ENCODE results near the gene WDR87. TPM values are rescaled to one million over a fixed set of nuclear protein-coding genes. Genes with fewer than 3 reads are reported as not detected.

WDR87 gene
- total RNA-seq, 1 experiment from 2014 or later, result not detected

DNA sequence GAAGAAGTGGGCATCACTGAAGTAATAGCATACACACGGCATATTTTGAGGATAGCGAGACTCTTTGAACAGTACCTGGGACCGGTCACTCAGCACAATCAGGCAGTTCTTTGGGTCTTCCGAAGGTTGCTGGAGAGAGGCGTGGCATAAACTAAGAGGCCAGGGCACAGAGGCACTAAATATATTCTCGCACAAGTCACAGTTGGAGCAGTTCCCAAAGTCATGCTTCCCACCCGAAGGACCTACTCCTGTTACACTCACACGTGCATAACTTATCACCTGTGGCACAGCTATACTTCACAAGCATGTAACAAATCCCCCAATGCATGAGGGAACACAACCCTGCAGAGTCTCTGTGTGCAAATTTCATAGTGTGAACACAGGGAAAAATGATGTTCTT, 10.2 kb downstream of the WDR87 start:
- H3K36me3 ChIP-seq (ENCODE audit: control insufficient read depth, insufficient read depth, low read length), result no peaks in the 10 kb centered on the region
- TF ChIP-seq, protein P1, sequence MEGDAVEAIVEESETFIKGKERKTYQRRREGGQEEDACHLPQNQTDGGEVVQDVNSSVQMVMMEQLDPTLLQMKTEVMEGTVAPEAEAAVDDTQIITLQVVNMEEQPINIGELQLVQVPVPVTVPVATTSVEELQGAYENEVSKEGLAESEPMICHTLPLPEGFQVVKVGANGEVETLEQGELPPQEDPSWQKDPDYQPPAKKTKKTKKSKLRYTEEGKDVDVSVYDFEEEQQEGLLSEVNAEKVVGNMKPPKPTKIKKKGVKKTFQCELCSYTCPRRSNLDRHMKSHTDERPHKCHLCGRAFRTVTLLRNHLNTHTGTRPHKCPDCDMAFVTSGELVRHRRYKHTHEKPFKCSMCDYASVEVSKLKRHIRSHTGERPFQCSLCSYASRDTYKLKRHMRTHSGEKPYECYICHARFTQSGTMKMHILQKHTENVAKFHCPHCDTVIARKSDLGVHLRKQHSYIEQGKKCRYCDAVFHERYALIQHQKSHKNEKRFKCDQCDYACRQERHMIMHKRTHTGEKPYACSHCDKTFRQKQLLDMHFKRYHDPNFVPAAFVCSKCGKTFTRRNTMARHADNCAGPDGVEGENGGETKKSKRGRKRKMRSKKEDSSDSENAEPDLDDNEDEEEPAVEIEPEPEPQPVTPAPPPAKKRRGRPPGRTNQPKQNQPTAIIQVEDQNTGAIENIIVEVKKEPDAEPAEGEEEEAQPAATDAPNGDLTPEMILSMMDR (IDR thresholded peaks at IDR 0.05; ENCODE audit: insufficient read depth in 1 of 2, low read depth in 1 of 2, low read length in 1 of 2, severe bottlenecking in 1 of 2, unreplicated experiment in 1 of 2), result no peak

DNA sequence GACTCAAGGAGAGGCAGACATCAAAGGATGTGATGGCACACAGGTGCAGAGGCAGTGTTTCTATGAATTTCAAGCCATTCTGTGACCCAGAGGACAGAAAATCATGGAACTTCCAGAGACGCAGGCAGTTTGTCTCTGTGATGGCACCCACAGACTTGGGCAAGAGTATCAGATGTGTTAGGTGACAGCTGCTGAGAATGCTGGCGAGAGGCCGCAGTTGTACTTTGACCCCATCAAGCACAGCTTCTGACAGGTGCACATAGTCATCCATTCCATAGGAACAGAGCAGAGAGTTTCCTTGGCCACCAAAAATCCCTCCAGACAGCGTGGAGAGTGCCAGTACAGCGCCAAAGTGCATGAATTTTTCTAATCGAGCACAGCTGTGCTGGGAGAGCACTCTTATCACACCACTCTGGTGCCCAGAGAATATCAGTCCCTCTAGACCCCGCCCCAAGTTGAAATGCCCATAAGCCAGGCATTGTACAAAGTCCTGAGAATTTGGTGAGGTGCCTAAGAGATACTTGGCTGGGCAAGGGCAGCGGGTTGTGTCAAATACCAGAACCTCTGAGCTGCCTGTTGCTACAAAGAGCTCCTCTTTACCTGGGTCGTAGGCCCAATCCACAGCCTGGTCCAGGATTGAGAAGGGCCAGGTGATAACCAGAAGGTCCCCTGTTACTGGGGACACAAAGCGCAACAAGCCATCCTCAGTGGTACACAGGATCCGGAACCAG, 12.4 kb downstream of the WDR87 start:
- Mint-ChIP-seq H3K4me3 (ENCODE audit: unreplicated experiment) (no peak overlapping the region), H3K36me3 (ENCODE audit: insufficient read depth, unreplicated experiment) (no peaks in the 10 kb centered on the region), H3K27me3 (ENCODE audit: insufficient read depth, unreplicated experiment) (peaks cover 4% of the 10 kb centered on the region), H3K9me3 (ENCODE audit: unreplicated experiment) (peaks cover 14% of the 10 kb centered on the region), H3K4me1 (ENCODE audit: low read depth, unreplicated experiment) (peaks cover 14% of the 10 kb centered on the region), H3K27ac (ENCODE audit: unreplicated experiment) (no peak overlapping the region)
- Histone ChIP-seq H3K27me3 (replicated peaks; ENCODE audit: control insufficient read depth, insufficient read depth, low read length) (no peaks in the 10 kb centered on the region), H3K36me3 (ENCODE audit: control insufficient read depth, insufficient read depth, low read length) (no peaks in the 10 kb centered on the region), H3K4me1 (peaks cover 13% of the 10 kb centered on the region), H3K9me3 (no peaks in the 10 kb centered on the region), H3K4me3 (ENCODE audit: low read depth, low read length) (no peak overlapping the region)
- DNase-seq, result peak; percentile 51 to 67
- TF ChIP-seq, protein P1 (IDR thresholded peaks at IDR 0.05; ENCODE audit: insufficient read depth in 1 of 2, low read depth in 1 of 2, low read length in 1 of 2, severe bottlenecking in 1 of 2, unreplicated experiment in 1 of 2), result no peak
- POLR2A ChIA-PET, result no interaction called here
- CTCF ChIA-PET, result interaction anchor here (0.5 to 1.4 kb wide), 4 partner anchors 9 to 297 kb away, joined by 3 to 7 read pairs (median 4); no protein-coding TSS in a partner anchor
- intact Hi-C loops (cut with micrococcal nuclease; ENCODE audit: unreplicated experiment), result no loop called here
- no TSS peak for BruUV-seq (replicated peaks)

More for the DNA sequence above, 10.2 kb downstream of the WDR87 start:
- Mint-ChIP-seq H3K36me3 (ENCODE audit: insufficient read depth, unreplicated experiment) (no peaks in the 10 kb centered on the region), H3K27me3 (ENCODE audit: insufficient read depth, unreplicated experiment) (peaks cover 4% of the 10 kb centered on the region), H3K27ac (ENCODE audit: unreplicated experiment) (no peak overlapping the region), H3K4me3 (ENCODE audit: unreplicated experiment) (no peak overlapping the region), H3K4me1 (ENCODE audit: low read depth, unreplicated experiment) (peaks cover 15% of the 10 kb centered on the region), H3K9me3 (ENCODE audit: unreplicated experiment) (peaks cover 14% of the 10 kb centered on the region)
- intact Hi-C loops (cut with micrococcal nuclease; ENCODE audit: unreplicated experiment), result no loop called here
- CTCF ChIA-PET, result no interaction called here
- peaks cover 13% of the 10 kb centered on the region for H3K4me1 ChIP-seq
- no peaks in the 10 kb centered on the region for H3K9me3 ChIP-seq
- no peak for DNase-seq
- POLR2A ChIA-PET, result no interaction called here
- BruUV-seq (replicated peaks), result no TSS peak
- no peak overlapping the region for H3K4me3 ChIP-seq (ENCODE audit: low read depth, low read length)
- no peaks in the 10 kb centered on the region for H3K27me3 ChIP-seq (replicated peaks; ENCODE audit: control insufficient read depth, insufficient read depth, low read length)

DNA sequence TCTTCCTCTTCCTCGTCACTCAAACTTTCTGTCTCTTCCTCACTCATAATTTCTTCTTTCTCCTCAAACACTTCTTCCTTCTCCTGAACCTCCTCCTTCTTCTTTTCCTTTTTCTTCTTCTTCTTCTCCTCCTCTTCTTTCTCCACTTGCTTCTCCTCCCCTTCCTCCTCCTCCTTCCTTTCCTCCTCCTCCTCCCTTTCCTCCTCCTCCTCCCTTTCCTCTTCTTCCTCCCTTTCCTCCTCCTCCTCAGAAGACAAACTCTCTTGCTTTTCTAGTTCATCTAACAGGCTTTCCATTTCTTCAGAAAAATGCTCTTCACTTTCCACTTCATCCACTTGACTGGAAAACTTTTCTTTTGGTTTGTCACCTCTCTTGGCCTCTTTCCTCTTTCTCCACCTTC, 19.8 kb downstream of the WDR87 start:
- H3K27me3 Mint-ChIP-seq (ENCODE audit: insufficient read depth, unreplicated experiment), result peaks cover under 1% of the 10 kb centered on the region
- H3K27ac Mint-ChIP-seq (ENCODE audit: unreplicated experiment), result no peak overlapping the region
- Histone ChIP-seq H3K27me3 (replicated peaks; ENCODE audit: control insufficient read depth, insufficient read depth, low read length) (no peaks in the 10 kb centered on the region; the same call in 1 of the 2 replicates), H3K4me1 (no peaks in the 10 kb centered on the region), H3K4me3 (ENCODE audit: low read depth, low read length) (no peak overlapping the region), H3K36me3 (ENCODE audit: control insufficient read depth, insufficient read depth, low read length) (no peaks in the 10 kb centered on the region), H3K9me3 (peaks cover 12% of the 10 kb centered on the region; the same call in 1 of the 2 replicates)
- ChIA-PET POLR2A (no interaction called here), CTCF (no interaction called here)
- no peak for DNase-seq
- BruUV-seq (replicated peaks), result no TSS peak
- H3K9me3 Mint-ChIP-seq (ENCODE audit: unreplicated experiment), result peaks cover 3% of the 10 kb centered on the region
- no peak overlapping the region for H3K4me3 Mint-ChIP-seq (ENCODE audit: unreplicated experiment)
- TF ChIP-seq, protein P1 (IDR thresholded peaks at IDR 0.05; ENCODE audit: insufficient read depth in 1 of 2, low read depth in 1 of 2, low read length in 1 of 2, severe bottlenecking in 1 of 2, unreplicated experiment in 1 of 2), result no peak
- no peaks in the 10 kb centered on the region for H3K4me1 Mint-ChIP-seq (ENCODE audit: low read depth, unreplicated experiment)
- H3K36me3 Mint-ChIP-seq (ENCODE audit: insufficient read depth, unreplicated experiment), result no peaks in the 10 kb centered on the region
- intact Hi-C loops (cut with micrococcal nuclease; ENCODE audit: unreplicated experiment), result no loop called here
